Common myeloid progenitor, CD34-positive (primary cell): ENCODE results near the gene HSPA12B.

Experiments used
- CTCF ChIA-PET: fragments of 350-600 bp; sonication (Branson Sonifier 250); formaldehyde crosslinking; loops from one replicate; lab custom pipeline; 2021; ENCODE audit warnings: antibody characterized with exemption; lab: Charles Lee
- POLR2A ChIA-PET: fragments of 350-600 bp; sonication (Branson Sonifier 250); formaldehyde crosslinking; loops from one replicate; lab custom pipeline; 2021; ENCODE audit warnings: antibody characterized with exemption; lab: Charles Lee
- DNase-seq, 3 donors: peaks; one replicate each; pipeline versions ENCODE4 v3.0.0 to v3.0.0-alpha.2; 2013
- H3K27ac ChIP-seq, 2 experiments: 1 replicate in 1 of 2; 2 replicates in 1 of 2; pipeline ENCODE4 v1.7.0; 2013; ENCODE audit warnings: inconsistent platforms in 2 of 2, low read length in 2 of 2, mild to moderate bottlenecking in 2 of 2, low read depth in 1 of 2, moderate library complexity in 1 of 2; ENCODE audit not compliant: severe bottlenecking in 2 of 2, insufficient read depth in 1 of 2, poor library complexity in 1 of 2
- H3K27me3 ChIP-seq, 5 experiments: replicated peaks in 2 of 5; 1 replicate in 3 of 5; 2 replicates in 2 of 5; pipeline versions ENCODE4 v1.6.1 to v1.7.0; 2013; ENCODE audit warnings: low read length in 4 of 5, mild to moderate bottlenecking in 2 of 5, moderate library complexity in 2 of 5, inconsistent platforms in 1 of 5; ENCODE audit not compliant: insufficient read depth in 5 of 5, control insufficient read depth in 4 of 5
- H3K36me3 ChIP-seq, 4 experiments: 1 replicate in 2 of 4; 2 replicates in 2 of 4; pipeline versions ENCODE4 v1.6.1 to v1.7.0; 2013; ENCODE audit warnings: low read length in 3 of 4, control low read depth in 1 of 4, mild to moderate bottlenecking in 1 of 4; ENCODE audit not compliant: control insufficient read depth in 4 of 4, insufficient read depth in 4 of 4
- H3K4me1 ChIP-seq, 4 experiments: 1 replicate in 3 of 4; 2 replicates in 1 of 4; pipeline versions ENCODE4 v1.6.1 to v1.7.1; 2013; ENCODE audit warnings: low read length in 3 of 4, mild to moderate bottlenecking in 3 of 4, control low read depth in 1 of 4, inconsistent platforms in 1 of 4, moderate library complexity in 1 of 4; ENCODE audit not compliant: control insufficient read depth in 4 of 4, insufficient read depth in 4 of 4; ENCODE audit errors: control extremely low read depth in 1 of 4
- H3K4me3 ChIP-seq, 7 experiments: 1 replicate in 4 of 7; 2 replicates in 3 of 7; pipeline versions ENCODE4 v1.5.1 to v1.7.0; 2013; ENCODE audit warnings: mild to moderate bottlenecking in 7 of 7, low read length in 6 of 7, moderate library complexity in 6 of 7, inconsistent platforms in 2 of 7, low read depth in 2 of 7, control low read depth in 1 of 7; ENCODE audit not compliant: insufficient read depth in 4 of 7, control insufficient read depth in 1 of 7; ENCODE audit errors: extremely low read depth in 1 of 7
- H3K9me3 ChIP-seq, 5 experiments: 1 replicate in 4 of 5; 2 replicates in 1 of 5; pipeline versions ENCODE4 v1.6.1 to v1.7.1; 2013; ENCODE audit warnings: low read length in 4 of 5, mild to moderate bottlenecking in 2 of 5, inconsistent platforms in 1 of 5, low read depth in 1 of 5, moderate library complexity in 1 of 5; ENCODE audit not compliant: control insufficient read depth in 4 of 5, insufficient read depth in 2 of 5; ENCODE audit errors: control extremely low read depth in 1 of 5
- WGBS: methylation state at CpG from one replicate; pipeline ENCODE4 v1.1.5; 2013; ENCODE audit not compliant: insufficient coverage; 5-methylcytosine and 5-hydroxymethylcytosine counted together

HSPA12B gene

GRCh38 chr20:3755814-3756480, 23.5 kb downstream of the HSPA12B start:
- Histone ChIP-seq H3K4me1 (peaks cover 0 to 28% (median 12%) of the 10 kb centered on the region in 4 experiments), H3K27ac (no peak overlapping the region), H3K36me3 (peaks cover 0 to 53% (median 21%) of the 10 kb centered on the region in 4 experiments), H3K4me3 (no peak overlapping the region), H3K9me3 (no peaks in the 10 kb centered on the region), H3K27me3 (peaks cover 0 to 2% (median 0%) of the 10 kb centered on the region in 5 experiments)
- DNase-seq, result no peak
- POLR2A ChIA-PET, result no interaction called here
- CTCF ChIA-PET, result interaction anchor here (1.1 to 16.4 kb wide), 2 partner anchors 9 to 13 kb away, joined by 4 to 216 read pairs; partner anchors contain the start of gene ADISSP
- WGBS, result 94% methylated on average over 4 of the region's 5 CpGs

DNA sequence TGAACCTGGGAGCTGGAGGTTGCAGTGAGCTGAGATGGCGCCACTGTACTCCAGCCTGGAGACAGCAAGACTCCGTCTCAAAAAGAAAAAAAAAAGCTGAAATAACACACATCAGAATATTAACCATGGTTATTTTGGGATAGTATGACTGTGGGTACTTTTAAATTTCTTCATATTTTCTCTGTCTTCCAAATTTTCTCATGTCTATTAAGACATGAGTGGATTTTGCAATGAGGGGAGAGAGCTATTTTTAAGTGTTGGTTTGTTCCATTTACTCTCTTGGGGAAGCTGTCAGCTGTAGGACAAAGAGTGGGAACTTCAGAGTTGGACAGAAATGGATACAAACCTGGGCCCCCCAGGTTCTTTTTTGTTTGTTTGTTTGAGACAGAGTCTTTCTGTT, 24.8 kb downstream of the HSPA12B start:
- H3K36me3 ChIP-seq, result peaks cover 0 to 57% (median 18%) of the 10 kb centered on the region in 4 experiments
- POLR2A ChIA-PET, result no interaction called here
- no peaks in the 10 kb centered on the region for H3K27me3 ChIP-seq
- H3K4me3 ChIP-seq, result no peak overlapping the region
- CTCF ChIA-PET, result interaction anchor here (0.7 to 16.4 kb wide), 4 partner anchors 9 to 89 kb away, joined by 3 to 216 read pairs (median 6); partner anchors contain the start of gene ADISSP
- peaks cover 0 to 27% (median 12%) of the 10 kb centered on the region in 4 experiments for H3K4me1 ChIP-seq
- no peaks in the 10 kb centered on the region for H3K9me3 ChIP-seq
- no CpG with 5 or more reads among the region's 2 CpGs for WGBS
- H3K27ac ChIP-seq, result no peak overlapping the region
- no peak for DNase-seq

DNA sequence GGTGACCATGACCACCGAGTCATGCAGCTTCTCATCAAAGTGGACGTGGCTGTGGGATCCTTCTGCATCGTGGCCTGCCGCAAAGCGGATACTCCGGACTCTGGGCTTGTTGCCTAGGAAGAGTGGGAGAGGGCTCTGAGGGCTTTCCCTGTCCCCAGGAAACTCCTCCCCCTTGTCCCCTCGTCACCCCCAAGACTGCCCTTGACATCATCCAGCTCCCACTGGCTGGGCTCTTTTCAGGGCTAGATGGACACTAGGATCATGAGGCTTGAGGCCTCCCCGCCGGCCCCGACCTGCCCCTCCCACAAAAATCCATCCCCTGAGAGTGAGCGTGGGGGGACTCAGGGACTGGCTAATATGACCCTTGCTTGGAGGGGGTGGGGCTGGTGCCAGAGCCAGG, 26.1 kb downstream of the HSPA12B start:
- Histone ChIP-seq H3K27ac (no peak overlapping the region), H3K27me3 (no peaks in the 10 kb centered on the region), H3K4me1 (peaks cover 0 to 23% (median 9%) of the 10 kb centered on the region in 4 experiments), H3K9me3 (no peaks in the 10 kb centered on the region), H3K4me3 (no peak overlapping the region), H3K36me3 (peaks cover 0 to 53% (median 18%) of the 10 kb centered on the region in 4 experiments)
- ChIA-PET CTCF (interaction anchor here (0.6 to 16.4 kb wide), 4 partner anchors 9 to 60 kb away, joined by 3 to 216 read pairs (median 16); partner anchors contain the start of gene ADISSP), POLR2A (no interaction called here)
- WGBS, result 100% methylated on average over 4 of the region's 11 CpGs
- DNase-seq, result no peak

GRCh38 chr20:3759316-3759823, 26.9 kb downstream of the HSPA12B start:
- Histone ChIP-seq H3K27me3 (no peaks in the 10 kb centered on the region), H3K27ac (no peak overlapping the region), H3K9me3 (no peaks in the 10 kb centered on the region), H3K4me3 (no peak overlapping the region), H3K4me1 (peaks cover 0 to 23% (median 13%) of the 10 kb centered on the region in 4 experiments), H3K36me3 (peaks cover 0 to 48% (median 16%) of the 10 kb centered on the region in 4 experiments)
- ChIA-PET POLR2A (no interaction called here), CTCF (interaction anchor here (1.3 to 16.4 kb wide), 5 partner anchors 10 to 48 kb away, joined by 3 to 216 read pairs (median 5); partner anchors contain the start of gene ADISSP)
- no peak for DNase-seq
- WGBS, result 98% methylated on average over 9 of the region's 11 CpGs

DNA sequence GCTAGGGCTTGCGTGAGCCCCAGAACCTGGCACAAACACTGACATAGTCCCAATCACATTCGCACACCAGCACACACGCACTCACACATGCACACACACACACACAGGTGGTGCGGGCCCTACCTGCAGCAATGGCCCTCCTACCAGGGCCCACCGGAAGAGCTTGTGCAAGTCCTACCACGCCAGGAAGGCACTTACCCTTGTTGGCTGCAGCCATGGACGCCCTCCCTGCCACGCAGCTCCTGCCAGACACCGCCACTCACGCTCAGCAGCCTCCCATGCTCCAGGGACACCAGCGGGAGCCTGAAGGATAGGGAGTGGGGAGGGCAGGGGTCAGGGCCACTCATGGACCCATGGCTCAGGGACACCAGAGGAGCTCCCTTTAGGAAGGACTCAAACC, 27.4 kb downstream of the HSPA12B start:
- no peaks in the 10 kb centered on the region for H3K9me3 ChIP-seq
- ChIA-PET CTCF (interaction anchor here (0.9 to 2.8 kb wide), 6 partner anchors 10 to 59 kb away, joined by 3 to 27 read pairs (median 4); no protein-coding TSS in a partner anchor), POLR2A (no interaction called here)
- no peaks in the 10 kb centered on the region for H3K27me3 ChIP-seq
- no peak for DNase-seq
- no peak overlapping the region for H3K4me3 ChIP-seq
- H3K36me3 ChIP-seq, result peaks cover 0 to 45% (median 13%) of the 10 kb centered on the region in 4 experiments
- no peak overlapping the region for H3K27ac ChIP-seq
- 92% methylated on average over 5 of the region's 11 CpGs for WGBS
- peaks cover 0 to 23% (median 15%) of the 10 kb centered on the region in 4 experiments for H3K4me1 ChIP-seq

DNA sequence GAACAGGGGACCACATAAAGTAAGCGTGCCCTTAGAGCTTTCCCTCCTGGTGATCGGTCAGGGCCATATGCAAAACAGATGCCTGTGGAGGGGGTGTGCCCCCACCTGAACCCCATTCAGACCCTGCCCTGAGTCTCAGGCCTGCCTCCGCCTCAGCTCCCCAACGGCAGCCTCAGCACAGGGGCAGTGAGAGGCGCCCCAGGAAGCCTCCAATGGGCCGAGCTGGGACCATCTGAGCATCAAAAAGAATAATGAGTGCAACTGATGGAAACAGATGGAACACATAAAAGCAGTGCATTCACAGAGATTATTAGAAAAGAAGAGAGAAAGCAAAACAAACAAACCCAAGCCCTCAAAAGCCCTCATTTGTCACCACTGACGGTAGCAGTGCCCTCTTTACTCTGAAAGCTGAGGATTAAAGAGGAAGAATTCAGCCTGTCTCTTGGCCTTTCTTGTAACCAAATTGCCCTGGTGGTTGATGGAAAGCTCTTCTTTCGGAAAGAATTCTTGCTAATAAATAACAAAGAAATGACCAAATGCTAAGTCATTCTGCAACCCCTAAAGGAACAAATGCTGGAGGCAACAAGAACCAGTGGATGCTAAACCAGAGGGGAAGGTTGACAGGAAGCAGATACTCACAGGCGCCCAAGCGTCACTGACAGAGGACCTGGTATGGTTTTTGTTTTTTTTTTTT, 28.3 kb downstream of the HSPA12B start:
- H3K4me3 ChIP-seq, result peak overlapping the region in 3 of 7 experiments; percentile 14 to 36 (median 23)
- POLR2A ChIA-PET, result no interaction called here
- CTCF ChIA-PET, result interaction anchor here (0.9 to 2.8 kb wide), 7 partner anchors 11 to 58 kb away, joined by 3 to 27 read pairs (median 4); partner anchors contain the start of gene CENPB

More for the DNA sequence above, 28.3 kb downstream of the HSPA12B start:
- DNase-seq, result peak; percentile 39 to 83 (median 77)
- H3K9me3 ChIP-seq, result no peaks in the 10 kb centered on the region
- WGBS, result 52% methylated on average over 8 of the region's 10 CpGs
- H3K27me3 ChIP-seq, result no peaks in the 10 kb centered on the region
- H3K36me3 ChIP-seq, result peaks cover 0 to 37% (median 9%) of the 10 kb centered on the region in 4 experiments
- H3K4me1 ChIP-seq, result peaks cover 0 to 29% (median 22%) of the 10 kb centered on the region in 4 experiments
- peak overlapping the region; percentile 9 to 62 for H3K27ac ChIP-seq
